Prostate gland (tissue), 2 donors: ENCODE data around the gene SOX8. TPM values are rescaled to one million over a fixed set of nuclear protein-coding genes. Genes with fewer than 3 reads are reported as not detected.

ENCODE experiments used
- DNase-seq: peaks from one replicate; pipeline ENCODE4 v3.0.0-alpha.2; 2019; ENCODE audit warnings: low spot score
- H3K27ac ChIP-seq, 2 donors: fragments of 200-600 bp; sonication (generic); 2 replicates each; pipeline ENCODE4 v1.5.1; 2017 to 2019
- H3K27me3 ChIP-seq: fragments of 200-600 bp; sonication (generic); replicated peaks from 2 replicates; pipeline ENCODE4 v1.5.1; 2019; ENCODE audit not compliant: insufficient read depth
- H3K36me3 ChIP-seq, 2 donors: fragments of 200-600 bp; sonication (generic); 1 replicate in 1 of 2; 2 replicates in 1 of 2; pipeline versions ENCODE4 v1.5.1 to v1.8.1; 2017 to 2019
- H3K4me1 ChIP-seq: fragments of 200-600 bp; sonication (generic); replicated peaks from 2 replicates; pipeline ENCODE4 v1.5.1; 2019
- H3K4me3 ChIP-seq, 2 donors: fragments of 200-600 bp; sonication (generic); 2 replicates each; pipeline ENCODE4 v1.5.1; 2017 to 2019
- H3K9me3 ChIP-seq: fragments of 200-600 bp; sonication (generic); 2 replicates; pipeline ENCODE4 v1.5.1; 2017
- POLR2A ChIP-seq: fragments of 450-650 bp; IDR thresholded peaks from one replicate; pipeline ENCODE4 v1.6.1; 2016; ENCODE audit warnings: antibody characterized with exemption, mild to moderate bottlenecking
- POLR2AphosphoS5 ChIP-seq: sonication (generic); formaldehyde crosslinking; IDR thresholded peaks from one replicate; pipeline ENCODE4 v1.6.1; 2017; ENCODE audit warnings: antibody characterized with exemption
- WGBS: methylation state at CpG from one replicate; pipeline ENCODE4 v1.1.5; 2018; 5-methylcytosine and 5-hydroxymethylcytosine counted together
- intact Hi-C: fragments of 100-400 bp; cut with DNase I; formaldehyde crosslinking; loops from one replicate; pipeline ENCODE4 v1.14.2; 2022
- total RNA-seq, 2 donors: library from RNA; depleted of rRNA; stranded (reverse); fragments of >200 nt; gene quantifications; one replicate each; pipeline ENCODE4 v1.1.0, GENCODE V29; 2016
- TF ChIP-seq, protein P1 (sequence below), 4 experiments: fragments of 200-600 bp in 2 of 4; fragments of 450-650 bp in 2 of 4; sonication (generic) in 2 of 4; IDR thresholded peaks; 1 replicate in 3 of 4; 2 replicates in 1 of 4; pipeline ENCODE4 v1.5.1; 2016 to 2019; ENCODE audit warnings: antibody characterized with exemption in 4 of 4, mild to moderate bottlenecking in 2 of 4, moderate library complexity in 2 of 4

Gene SOX8
- total RNA-seq, 2 donors from 2014 or later, result 0.59 to 11.9 TPM

DNA sequence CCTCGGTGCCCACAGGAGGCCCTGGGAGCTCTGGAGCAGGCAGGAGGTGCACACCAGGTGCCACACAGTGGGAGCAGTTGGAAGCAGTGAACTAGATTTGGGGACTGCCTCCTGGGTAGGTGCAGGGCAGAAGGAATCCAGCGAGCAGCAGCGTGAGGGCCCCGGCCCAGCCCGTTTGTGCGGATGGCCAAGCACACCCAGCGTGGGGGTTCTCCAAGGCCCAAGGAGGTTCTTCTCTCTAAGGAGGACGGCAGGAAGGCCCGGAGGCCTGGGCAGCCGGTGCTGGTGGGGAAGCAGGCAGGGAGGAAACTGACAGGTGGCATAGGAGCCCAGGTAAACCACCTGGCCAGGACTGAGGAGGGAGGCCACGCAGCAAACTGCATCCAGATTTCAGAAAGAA lies 17.0 kb downstream of the SOX8 start:
- no peak for DNase-seq
- no peaks in the 10 kb centered on the region for H3K36me3 ChIP-seq
- no peaks in the 10 kb centered on the region for H3K9me3 ChIP-seq
- H3K27ac ChIP-seq, result no peak overlapping the region
- intact Hi-C loops, result no loop called here
- no peaks in the 10 kb centered on the region for H3K27me3 ChIP-seq
- H3K4me1 ChIP-seq, result no peaks in the 10 kb centered on the region
- 83% methylated on average over 10 of the region's 11 CpGs for WGBS
- H3K4me3 ChIP-seq, result no peak overlapping the region
- TF ChIP-seq, protein P1, sequence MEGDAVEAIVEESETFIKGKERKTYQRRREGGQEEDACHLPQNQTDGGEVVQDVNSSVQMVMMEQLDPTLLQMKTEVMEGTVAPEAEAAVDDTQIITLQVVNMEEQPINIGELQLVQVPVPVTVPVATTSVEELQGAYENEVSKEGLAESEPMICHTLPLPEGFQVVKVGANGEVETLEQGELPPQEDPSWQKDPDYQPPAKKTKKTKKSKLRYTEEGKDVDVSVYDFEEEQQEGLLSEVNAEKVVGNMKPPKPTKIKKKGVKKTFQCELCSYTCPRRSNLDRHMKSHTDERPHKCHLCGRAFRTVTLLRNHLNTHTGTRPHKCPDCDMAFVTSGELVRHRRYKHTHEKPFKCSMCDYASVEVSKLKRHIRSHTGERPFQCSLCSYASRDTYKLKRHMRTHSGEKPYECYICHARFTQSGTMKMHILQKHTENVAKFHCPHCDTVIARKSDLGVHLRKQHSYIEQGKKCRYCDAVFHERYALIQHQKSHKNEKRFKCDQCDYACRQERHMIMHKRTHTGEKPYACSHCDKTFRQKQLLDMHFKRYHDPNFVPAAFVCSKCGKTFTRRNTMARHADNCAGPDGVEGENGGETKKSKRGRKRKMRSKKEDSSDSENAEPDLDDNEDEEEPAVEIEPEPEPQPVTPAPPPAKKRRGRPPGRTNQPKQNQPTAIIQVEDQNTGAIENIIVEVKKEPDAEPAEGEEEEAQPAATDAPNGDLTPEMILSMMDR (IDR thresholded peaks at IDR 0.05), result no peak
- TF ChIP-seq POLR2AphosphoS5 (no peak), POLR2A (no peak)

DNA sequence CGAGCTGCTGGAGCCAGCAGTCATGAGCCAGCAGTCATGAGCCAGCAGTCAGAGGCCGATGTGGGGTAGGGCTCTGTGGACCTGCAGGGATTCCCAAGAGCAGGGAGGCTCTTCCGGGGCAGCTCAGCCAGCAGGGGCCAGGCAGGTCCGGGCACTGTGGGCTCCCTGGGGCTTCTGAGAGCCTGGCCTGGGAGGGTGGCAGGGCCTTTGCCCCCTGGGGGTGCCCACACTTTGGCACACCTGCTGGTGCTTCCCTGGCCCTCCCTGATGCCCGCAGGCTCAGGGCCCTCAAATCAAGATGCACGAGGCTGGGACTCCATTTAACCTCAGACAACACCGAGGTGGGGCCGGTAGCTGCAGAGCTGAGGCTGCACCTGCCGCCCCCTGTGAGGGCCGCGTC lies 18.1 kb downstream of the SOX8 start:
- no peaks in the 10 kb centered on the region for H3K9me3 ChIP-seq
- DNase-seq, result no peak
- H3K27ac ChIP-seq, result no peak overlapping the region
- H3K36me3 ChIP-seq, result no peaks in the 10 kb centered on the region
- TF ChIP-seq POLR2AphosphoS5 (no peak), POLR2A (no peak)
- TF ChIP-seq, protein P1 (IDR thresholded peaks at IDR 0.05), result no peak
- no peaks in the 10 kb centered on the region for H3K27me3 ChIP-seq
- 86% methylated on average over 8 of the region's 11 CpGs for WGBS
- no peak overlapping the region for H3K4me3 ChIP-seq
- H3K4me1 ChIP-seq, result no peaks in the 10 kb centered on the region
- intact Hi-C loops, result no loop called here

DNA sequence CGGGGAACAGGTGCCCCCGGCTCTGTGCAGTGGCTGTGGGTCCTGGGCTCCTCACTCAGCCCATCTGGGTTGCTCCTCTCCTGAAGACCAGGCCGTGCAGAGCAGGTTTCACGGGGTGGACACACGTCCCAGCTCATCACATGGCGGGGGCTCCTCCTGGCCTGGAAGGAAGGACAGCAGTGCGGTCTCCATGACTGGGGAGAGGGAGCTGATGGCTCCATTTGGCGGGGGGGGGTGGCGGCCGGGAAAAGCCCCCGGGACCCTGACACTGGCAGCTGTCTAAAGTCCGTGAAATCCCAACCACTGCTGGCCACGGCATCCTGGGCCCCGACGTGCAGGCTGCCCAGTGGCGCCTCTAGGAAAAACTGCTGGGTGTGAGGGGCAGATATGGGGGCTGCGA lies 19.0 kb downstream of the SOX8 start:
- no peaks in the 10 kb centered on the region for H3K9me3 ChIP-seq
- no peaks in the 10 kb centered on the region for H3K36me3 ChIP-seq
- DNase-seq, result no peak
- H3K4me3 ChIP-seq, result no peak overlapping the region
- H3K4me1 ChIP-seq, result no peaks in the 10 kb centered on the region
- TF ChIP-seq POLR2AphosphoS5, result no peak
- no peak for TF ChIP-seq POLR2A
- TF ChIP-seq, protein P1 (IDR thresholded peaks at IDR 0.05), result no peak
- no peaks in the 10 kb centered on the region for H3K27me3 ChIP-seq
- intact Hi-C loops, result no loop called here
- WGBS, result 86% methylated on average over 16 of the region's 17 CpGs
- no peak overlapping the region for H3K27ac ChIP-seq

DNA sequence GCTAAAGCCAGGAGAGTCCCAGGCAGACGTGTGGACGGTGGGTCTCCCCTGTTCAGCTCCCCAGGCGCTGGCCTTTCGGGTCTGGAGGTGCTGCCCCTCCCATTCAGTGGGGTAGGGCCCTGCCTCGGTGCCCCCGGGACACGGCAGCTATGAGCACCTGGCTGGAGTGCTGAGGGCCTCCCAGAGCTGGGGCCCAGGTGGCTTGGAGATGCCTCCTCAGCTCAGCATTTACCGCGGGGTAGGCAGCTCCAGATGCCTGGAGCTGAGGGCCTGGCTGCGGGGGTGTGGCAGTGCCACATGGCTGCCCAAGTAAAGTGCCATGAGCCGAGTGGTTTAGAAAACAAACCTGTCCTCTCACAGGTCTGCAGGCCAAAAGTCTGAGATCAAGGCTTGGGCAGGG lies 19.5 kb downstream of the SOX8 start:
- WGBS, result 97% methylated on average over 6 of the region's 11 CpGs
- Histone ChIP-seq H3K36me3 (no peaks in the 10 kb centered on the region), H3K4me3 (no peak overlapping the region), H3K27ac (no peak overlapping the region), H3K9me3 (no peaks in the 10 kb centered on the region), H3K4me1 (no peaks in the 10 kb centered on the region), H3K27me3 (no peaks in the 10 kb centered on the region)
- TF ChIP-seq POLR2A, result no peak
- TF ChIP-seq, protein P1 (IDR thresholded peaks at IDR 0.05), result no peak
- TF ChIP-seq POLR2AphosphoS5, result no peak
- no peak for DNase-seq
- intact Hi-C loops, result no loop called here

DNA sequence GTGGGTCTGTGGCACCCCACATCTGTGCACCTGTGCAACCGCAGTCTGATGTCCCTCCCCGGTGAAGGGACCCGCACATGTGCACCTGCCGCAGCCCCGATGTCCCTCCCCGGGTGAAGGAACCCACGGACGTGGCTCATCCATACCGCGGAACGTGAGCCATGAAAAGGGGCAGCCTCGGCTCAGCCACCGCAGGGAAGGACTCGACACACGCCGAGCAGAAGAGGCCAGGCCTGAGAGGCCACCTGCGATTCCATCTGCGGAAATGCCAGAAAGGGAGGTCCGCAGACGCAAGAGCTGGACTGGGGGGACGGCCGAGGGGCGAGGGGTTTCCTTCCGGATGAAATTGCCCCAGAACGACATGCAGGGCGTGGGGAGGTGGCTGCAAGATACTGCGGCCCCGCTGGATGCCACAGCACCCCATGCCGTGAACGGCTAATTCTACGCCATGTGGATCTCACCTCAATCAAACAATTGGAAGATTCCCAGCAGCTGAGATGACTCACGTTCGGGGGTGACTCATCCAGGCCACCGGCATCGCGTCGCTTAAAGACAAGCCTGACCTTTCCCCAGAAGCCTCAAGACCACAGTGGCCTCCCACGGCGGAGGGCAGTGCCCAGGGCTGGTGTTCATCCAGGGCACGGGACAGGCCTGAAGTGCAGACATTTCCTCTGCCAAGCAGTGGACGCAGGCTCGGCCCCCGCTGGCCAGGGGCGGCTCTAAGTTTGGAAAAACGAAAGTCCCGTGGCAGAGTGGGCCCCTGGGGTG lies 21.0 kb downstream of the SOX8 start:
- H3K4me3 ChIP-seq, result no peak overlapping the region

More for the DNA sequence above, 21.0 kb downstream of the SOX8 start:
- no peak for DNase-seq
- WGBS, result 69% methylated on average over 43 of the region's 46 CpGs
- Histone ChIP-seq H3K9me3 (no peaks in the 10 kb centered on the region), H3K4me1 (no peaks in the 10 kb centered on the region), H3K27me3 (no peaks in the 10 kb centered on the region), H3K27ac (no peak overlapping the region), H3K36me3 (no peaks in the 10 kb centered on the region)
- intact Hi-C loops, result no loop called here
- TF ChIP-seq, protein P1 (IDR thresholded peaks at IDR 0.05), result no peak
- TF ChIP-seq POLR2A (no peak), POLR2AphosphoS5 (no peak)
